Umbilical cord (tissue), 2 donors: ENCODE data around the gene PDRG1. TPM values are rescaled to one million over a fixed set of nuclear protein-coding genes. Genes with fewer than 3 reads are reported as not detected.
A peak's percentile ranks its signal among the peaks of the same experiment; 100 is the strongest.

Experiments
- DNase-seq: peaks from one replicate; pipeline ENCODE4 v3.0.0-alpha.2; 2015; ENCODE audit warnings: low spot score
- total RNA-seq: library from RNA; depleted of rRNA; stranded (reverse); fragments of >200 nt; gene quantifications from one replicate; pipeline ENCODE4 v1.2.3, GENCODE V29; 2014; ENCODE audit warnings: low replicate concordance; ENCODE audit not compliant: insufficient read depth

PDRG1 gene
- total RNA-seq, 1 donor from 2014 or later: 1.2 TPM

- no peak for DNase-seq
Measured at GRCh38 chr20:31966991-31967655, 15.3 kb upstream of the PDRG1 start.

GRCh38 chr20:31963889-31964288, 12.0 kb upstream of the PDRG1 start:
- no peak for DNase-seq

GRCh38 chr20:31962761-31963160, 10.9 kb upstream of the PDRG1 start:
- no peak for DNase-seq

- DNase-seq: no peak
Measured at GRCh38 chr20:31956556-31957526, 5.0 kb upstream of the PDRG1 start.

GRCh38 chr20:31954500-31954899, 2.7 kb upstream of the PDRG1 start:
- DNase-seq: no peak

- no peak for DNase-seq
Measured at GRCh38 chr20:31953556-31954148, 1.8 kb upstream of the PDRG1 start.

- no peak for DNase-seq
Measured at GRCh38 chr20:31951203-31951529, 680 bp downstream of the PDRG1 start.

GRCh38 chr20:31949877-31950646, 1.8 kb downstream of the PDRG1 start:
- DNase-seq: no peak

GRCh38 chr20:31948008-31948407, 3.8 kb downstream of the PDRG1 start:
- DNase-seq: no peak

- DNase-seq: peak; percentile 8
Measured at GRCh38 chr20:31945785-31946184, 6.1 kb downstream of the PDRG1 start.

- no peak for DNase-seq
Measured at GRCh38 chr20:31945319-31945718, 6.5 kb downstream of the PDRG1 start.

GRCh38 chr20:31943052-31943471, 8.8 kb downstream of the PDRG1 start:
- DNase-seq: no peak

GRCh38 chr20:31939661-31940060, 12.2 kb downstream of the PDRG1 start:
- DNase-seq: no peak

GRCh38 chr20:31937820-31938219, 14.0 kb downstream of the PDRG1 start:
- DNase-seq: no peak

- DNase-seq: no peak
Measured at GRCh38 chr20:31936420-31936819, 15.4 kb downstream of the PDRG1 start.

- DNase-seq: no peak
Measured at GRCh38 chr20:31934968-31935764, 16.7 kb downstream of the PDRG1 start.

- no peak for DNase-seq
Measured at GRCh38 chr20:31934491-31934890, 17.4 kb downstream of the PDRG1 start.

- DNase-seq: no peak
Measured at GRCh38 chr20:31933698-31934097, 18.1 kb downstream of the PDRG1 start.

- DNase-seq: no peak
Measured at GRCh38 chr20:31930779-31931178, 21.1 kb downstream of the PDRG1 start.

- peak; percentile 66 for DNase-seq
Measured at GRCh38 chr20:31929631-31930030, 22.2 kb downstream of the PDRG1 start.

GRCh38 chr20:31927627-31928159, 24.2 kb downstream of the PDRG1 start:
- DNase-seq: no peak
